Mesenteric fat pad (tissue), 1 donor: Measurements from ENCODE around the gene WDR41. TPM values are rescaled to one million over a fixed set of nuclear protein-coding genes. Genes with fewer than 3 reads are reported as not detected.
"Not testable (repeated sequence)": the region's sequence is repeated elsewhere in the genome, so short reads cannot be mapped to it uniquely, and the experiment has no call there.

Experiments
- DNase-seq: peaks from one replicate; pipeline ENCODE4 v3.0.0-alpha.2; 2020; ENCODE audit warnings: low spot score
- total RNA-seq: library from RNA; stranded (reverse); fragmentation: NEBNext Ultra II Directional; extraction: Animal tissue kit (Norgen Biotek cat#: 25700); gene quantifications from one replicate; pipeline ENCODE4 v1.2.1, GENCODE V29; 2021
- donor health status: DM: yes; HTN: yes; CAD: no.

Gene WDR41
- total RNA-seq, 1 donor from 2014 or later: 38.8 TPM

DNA sequence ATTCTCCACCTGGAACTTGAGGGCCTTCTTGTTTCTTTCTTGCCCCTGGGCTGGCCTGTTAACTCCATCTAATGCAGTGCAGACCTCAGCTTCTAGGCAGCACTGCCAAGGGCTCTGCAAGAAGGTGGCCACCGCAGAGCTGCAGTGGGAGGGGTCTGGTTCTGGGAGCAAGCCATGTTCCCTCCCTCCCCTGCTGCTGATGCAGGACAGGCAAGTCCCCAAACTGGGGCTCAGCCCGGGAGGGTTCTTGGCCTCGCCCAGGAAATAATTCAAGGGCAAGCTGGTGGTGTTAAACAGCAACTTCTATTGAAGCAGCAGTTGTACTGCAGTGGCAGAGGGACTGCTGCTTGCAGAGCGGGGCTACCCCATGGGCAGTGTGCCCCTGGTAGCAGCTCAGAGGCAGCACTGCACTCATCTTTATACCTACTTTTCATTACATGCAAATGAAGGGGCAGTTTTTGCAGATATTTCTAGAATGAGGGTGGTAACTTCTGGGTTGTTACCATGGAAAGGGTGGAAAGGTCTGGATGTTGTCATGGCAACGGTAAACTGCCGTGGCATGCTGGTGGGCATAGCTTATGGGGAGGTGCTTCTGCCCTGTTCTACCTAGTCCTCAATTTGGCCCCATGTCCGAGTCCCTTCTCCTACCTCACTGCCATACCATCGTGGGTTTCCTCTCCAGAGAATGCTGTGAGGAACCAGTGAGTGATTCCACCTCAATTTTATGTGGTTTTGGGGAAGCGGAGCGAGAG, 82.1 kb downstream of the WDR41 start:
- no peak for DNase-seq

DNA sequence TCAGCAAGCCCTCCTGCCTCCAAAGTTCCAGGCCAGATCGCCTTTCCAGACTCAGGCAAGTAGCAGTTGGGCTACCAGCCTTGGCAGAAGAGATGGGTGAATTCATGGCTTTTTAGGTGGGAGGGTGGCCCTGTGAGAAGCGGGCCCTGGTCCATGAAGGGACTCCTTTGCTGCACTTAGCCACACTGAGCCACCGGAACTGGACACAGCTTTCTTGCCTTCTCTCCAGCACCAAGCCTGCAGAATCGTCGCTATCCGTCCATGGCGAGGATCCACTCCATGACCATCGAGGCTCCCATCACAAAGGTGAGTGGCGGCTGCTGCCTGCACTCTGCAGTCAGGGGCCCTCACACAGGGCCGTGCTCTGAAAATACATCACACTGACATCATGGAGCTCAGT, 85.0 kb downstream of the WDR41 start:
- DNase-seq: no peak

DNA sequence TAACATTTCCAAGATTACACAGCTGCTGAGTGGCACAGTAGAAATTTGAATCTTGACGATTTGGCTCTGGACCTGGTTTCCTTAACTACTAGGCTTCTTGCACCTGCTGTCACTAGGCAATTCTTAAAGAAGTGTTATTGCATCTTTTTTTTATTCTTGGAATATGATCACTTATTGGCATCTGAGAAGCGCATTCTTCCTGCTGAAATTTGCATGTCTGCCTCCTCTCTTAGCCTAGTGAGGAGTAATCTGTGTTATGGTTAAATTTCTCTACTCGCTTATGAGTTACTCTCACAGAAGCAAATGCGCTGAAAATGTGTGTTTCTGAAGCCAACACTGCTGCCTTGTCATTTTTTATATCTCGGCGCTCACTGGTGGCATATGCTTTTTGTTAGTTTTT, 89.3 kb downstream of the WDR41 start:
- DNase-seq: no peak

DNA sequence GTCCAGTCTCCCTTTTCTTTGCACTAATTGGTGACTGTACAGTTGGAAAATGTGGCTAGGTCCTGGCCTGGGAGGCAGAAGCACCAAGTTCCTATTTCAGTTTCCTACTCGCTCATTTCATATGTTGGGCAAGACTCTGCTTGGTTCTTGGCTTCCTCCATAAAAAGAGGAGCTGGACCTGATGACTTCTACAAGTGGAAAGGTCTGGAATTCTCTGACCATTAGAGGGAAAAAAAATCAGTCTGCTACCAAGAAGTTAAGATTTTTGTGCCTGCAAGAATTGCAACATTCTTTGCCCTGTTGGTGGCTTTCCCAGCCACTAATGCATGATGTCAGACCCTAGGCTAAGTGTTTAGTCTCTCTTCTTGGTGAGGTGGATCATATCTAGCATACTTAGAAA, 91.5 kb downstream of the WDR41 start:
- DNase-seq: no peak

DNA sequence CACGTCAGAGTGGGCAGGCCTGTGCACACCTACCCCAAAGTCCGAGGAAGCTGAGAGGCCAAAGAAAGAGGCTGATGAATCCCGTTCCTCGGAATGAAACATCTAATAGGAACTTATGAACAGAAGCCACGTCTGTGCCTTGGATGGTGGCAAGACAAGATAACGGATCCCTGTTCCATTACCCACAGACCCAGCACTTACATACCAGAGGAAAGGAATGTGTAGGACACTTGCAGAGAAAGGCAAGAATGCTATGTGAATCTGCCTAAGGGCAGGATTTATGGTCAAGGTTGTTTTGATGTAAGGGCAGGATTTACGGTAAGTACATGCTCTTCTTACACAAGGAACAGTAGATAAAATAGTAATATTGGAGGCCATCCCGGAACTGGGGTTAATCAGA, 93.2 kb downstream of the WDR41 start:
- no peak for DNase-seq

DNA sequence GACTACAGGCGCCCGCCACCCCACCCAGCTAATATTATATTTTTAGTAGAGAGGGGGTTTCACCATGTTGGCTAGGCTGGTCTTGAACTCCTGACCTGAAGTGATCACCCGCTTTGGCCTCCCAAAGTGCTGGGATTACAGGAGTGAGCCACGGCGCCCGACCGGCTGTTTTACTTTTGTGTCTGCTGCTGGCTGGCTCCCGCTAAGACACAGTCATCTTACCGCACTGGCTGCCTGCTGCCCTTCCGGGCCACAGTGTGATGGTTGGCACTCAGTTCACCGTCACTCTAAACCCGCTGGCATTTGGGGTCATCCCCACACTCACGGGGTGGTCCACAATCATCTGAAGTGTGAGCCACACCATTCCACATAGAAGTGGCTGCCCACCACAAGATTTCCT, 93.7 kb downstream of the WDR41 start:
- no peak for DNase-seq

DNA sequence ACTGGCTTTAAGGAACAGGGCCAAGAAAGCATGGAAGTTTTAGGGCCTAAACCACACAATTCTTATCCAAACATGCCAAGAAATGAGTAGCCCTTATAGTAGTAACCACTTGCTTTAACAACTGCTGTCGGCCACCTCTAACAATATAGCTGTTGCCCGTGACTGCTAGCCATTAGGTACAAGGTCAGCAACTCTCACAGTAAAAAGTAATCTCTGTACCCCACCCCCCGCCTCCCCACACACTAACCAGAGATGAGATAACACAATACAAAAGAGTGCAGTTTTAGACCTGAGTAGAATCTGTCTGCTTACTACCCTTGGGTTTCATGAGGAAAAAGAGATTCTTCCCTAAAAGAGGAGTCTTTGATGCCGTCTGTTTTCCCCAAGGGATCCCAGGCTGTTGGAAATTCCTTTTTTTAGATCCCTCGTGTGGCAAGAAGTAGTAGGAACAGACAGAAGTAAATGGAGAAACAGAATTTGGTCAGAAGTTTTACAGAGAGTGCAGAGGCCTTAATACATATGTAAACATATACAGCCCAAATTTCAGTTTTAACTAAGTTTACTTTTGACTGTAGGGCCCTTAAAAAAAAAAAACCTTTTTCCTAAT, 94.3 kb downstream of the WDR41 start:
- no peak for DNase-seq

DNA sequence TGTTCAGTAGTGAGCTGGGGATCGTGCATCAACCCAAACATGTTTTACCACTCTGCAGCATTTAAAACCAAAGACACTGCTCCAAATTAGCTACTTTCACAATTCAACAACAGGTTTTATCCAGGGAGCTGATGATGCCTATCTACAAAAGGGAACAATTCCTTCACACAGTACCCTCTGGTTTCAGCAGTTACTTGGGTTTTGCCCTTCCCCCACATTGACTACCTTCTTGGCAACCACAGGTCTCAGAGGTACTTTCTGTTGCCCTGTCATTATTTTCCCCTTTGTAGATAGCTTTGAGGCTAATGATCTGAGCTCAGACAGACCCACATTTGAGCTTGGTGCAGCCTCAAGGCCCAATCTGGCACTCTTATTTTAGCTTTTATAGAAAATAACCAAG, 96.1 kb downstream of the WDR41 start:
- DNase-seq: no peak

DNA sequence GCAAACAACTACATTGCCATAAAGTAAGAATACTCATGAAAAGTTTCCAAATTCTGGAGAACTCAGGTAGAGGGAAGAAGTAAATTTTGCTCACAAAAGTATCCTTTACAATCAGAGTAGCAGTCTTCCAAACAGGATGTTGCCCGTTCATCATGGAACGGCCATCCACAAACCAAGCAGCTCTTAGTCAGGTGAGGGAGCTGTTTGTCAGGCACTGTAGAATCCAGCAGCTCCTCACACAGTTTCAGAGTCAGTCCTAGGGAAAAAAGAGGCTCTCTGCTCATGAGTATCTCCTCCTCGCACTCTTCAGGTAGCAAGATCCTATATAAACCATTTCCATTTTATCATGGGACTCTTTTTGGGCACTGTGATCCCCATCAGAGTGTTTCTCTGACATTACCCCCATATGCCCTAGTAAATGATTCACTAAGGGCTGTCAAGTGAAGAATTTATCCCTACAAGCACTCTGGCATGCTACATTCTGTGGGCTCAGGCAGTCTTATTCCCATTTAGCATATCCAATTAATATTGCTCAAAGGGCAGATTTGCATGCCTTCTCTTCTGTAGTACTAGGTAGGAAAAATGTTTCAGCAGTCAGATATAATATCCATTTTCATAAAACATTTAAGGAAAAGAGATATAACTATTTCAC, 97.9 kb downstream of the WDR41 start:
- DNase-seq: no peak

DNA sequence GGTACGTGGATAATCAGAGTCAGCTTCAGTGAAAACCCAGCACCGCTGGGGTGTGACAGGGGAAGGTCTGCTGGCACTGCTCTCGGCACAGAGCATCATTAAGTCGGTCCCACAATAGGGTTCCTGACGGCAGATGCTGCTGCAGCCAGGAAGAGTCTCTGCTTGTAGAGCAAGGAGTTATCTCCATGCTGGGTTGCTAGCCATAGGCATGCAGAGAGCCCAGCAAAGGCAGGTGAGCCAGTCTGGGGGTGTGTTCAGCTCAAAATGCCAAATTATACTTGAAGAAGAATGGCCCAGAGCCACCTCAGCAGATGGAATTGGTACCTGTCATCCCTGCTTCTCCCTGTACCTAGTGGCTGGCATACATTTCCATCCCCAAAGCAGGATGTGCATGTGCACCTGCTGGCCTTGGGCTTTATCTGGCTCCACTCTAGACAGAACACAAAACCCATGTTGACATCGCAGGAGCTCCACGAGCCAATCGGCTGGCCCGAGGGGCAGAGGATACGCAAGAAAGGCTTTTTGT, 100.8 kb downstream of the WDR41 start:
- no peak for DNase-seq

DNA sequence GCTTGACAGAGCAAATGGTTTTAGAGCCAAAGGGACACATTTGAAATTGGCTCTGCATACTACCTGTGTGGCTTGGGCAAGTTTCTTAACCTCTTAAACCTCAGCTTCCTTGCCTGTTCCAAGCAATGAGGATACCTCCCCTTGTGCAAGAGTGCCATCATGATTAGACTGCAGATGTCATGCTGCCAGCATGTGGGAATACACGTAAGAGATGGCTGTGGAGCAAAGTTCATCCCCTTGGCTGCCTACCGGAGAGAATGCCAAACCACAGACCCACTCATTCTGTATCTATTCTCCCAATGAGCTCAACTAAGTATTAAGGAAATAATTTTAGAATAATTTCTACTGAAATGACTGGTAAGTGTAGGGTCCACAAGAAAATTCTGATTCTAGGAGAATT, 101.3 kb downstream of the WDR41 start:
- no peak for DNase-seq

DNA sequence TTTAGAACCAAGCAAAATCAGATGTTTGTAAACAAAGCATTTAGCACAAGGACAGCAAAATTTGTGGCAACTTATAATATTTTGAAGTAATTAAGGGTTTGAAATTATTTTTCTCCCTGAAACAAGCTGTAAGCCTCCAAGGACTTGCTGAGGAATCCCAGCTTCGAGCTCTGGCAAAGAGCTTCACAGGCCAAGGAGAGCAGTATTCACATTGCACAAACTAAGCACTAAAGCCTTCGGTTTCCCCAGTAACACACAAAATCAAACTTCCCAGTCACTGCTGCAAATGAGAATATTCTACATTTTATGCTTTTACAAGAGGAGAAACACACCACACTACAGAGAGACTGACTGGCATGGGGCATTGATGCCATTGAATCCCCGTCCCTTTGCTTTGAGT, 101.9 kb downstream of the WDR41 start:
- no peak for DNase-seq

DNA sequence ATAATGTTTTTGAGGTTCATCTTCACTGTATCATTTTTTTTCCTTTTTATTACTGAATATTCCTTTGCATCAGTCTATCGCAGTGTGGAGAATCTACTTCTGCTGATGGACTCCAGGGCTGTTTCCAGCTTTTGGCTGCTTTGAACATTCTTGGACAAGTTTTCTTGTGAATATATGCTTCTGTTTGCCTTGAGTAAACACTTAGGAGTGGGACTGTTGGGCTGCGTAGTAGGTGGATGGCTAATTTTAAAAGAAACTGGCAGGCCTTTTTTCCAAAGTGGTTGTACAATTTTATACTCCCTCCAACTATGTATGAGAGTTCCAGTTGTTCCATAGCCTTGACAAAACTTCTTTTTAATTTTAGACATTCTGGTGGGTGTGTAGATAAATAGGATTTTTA, 102.4 kb downstream of the WDR41 start:
- no peak for DNase-seq

DNA sequence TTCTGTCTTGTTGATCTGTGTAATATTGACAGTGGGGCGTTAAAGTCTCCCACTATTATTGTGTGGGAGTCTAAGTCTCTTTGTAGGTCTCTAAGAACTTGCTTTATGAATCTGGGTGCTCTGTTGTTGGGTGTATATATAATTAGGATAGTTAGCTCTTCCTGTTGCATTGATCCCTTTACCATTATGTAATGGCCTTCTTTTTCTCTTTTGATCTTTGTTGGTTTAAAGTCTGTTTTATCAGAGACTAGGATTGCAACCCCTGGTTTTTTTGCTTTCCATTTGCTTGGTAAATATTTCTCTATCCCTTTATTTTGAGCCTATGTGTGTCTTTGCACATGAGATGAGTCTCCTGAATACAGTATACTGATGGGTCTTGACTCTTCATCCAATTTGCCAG, 105.8 kb downstream of the WDR41 start:
- not testable (repeated sequence) for DNase-seq

DNA sequence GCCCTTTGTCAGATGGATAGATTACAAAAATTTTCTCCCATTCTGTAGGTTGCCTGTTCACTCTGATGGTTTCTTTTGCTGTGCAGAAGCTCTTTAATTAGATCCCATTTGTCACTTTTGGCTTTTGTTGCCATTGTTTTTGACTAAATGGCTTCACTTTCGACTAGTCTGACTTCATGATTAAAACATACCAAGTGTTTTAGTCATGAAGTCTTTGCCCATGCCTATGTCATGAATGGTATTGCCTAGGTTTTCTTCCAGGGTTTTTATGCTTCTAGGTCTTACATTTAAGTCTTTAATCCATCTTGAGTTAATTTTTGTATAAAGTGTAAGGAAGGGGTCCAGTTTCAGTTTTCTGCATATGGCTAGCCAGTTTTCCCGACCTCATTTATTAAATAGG, 108.8 kb downstream of the WDR41 start:
- DNase-seq: not testable (repeated sequence)

Other genes starting within 250 kb of the WDR41 start
- gene OTP, start 146.4 kb upstream of the WDR41 start, total RNA-seq: not detected